GM18505 (cell line): ENCODE data around the gene MYO6.

Experiments
- ATAC-seq: cut with Tn5 transposase; IDR thresholded peaks from one replicate; pipeline ENCODE4 v1.9.1; 2021; ENCODE audit not compliant: unreplicated experiment
- POLR2A ChIP-seq: IDR thresholded peaks from 4 replicates; pipeline ENCODE4 v1.6.1; 2011; ENCODE audit warnings: borderline replicate concordance; ENCODE audit not compliant: insufficient read depth, insufficient read length; ENCODE audit errors: extremely low read depth

Gene MYO6

DNA sequence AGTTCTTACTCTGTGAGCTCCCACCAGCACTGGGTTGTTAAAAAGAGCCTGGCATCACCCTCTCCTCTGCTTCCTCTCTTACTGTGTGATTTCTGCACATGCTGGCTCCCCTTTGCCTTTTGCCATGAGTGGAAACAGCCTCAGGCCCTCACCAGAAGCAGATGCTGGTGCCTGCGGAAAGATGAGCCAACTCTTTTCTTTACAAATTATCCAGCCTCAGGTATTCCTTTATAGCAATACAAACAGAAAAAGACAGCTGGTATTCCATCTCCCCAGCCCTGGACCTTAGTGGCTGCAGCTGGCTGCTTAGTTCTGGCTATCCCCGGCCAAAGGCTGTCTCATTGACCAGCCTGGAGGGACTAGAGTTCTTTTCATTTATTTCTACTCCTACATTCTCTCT, 194.3 kb downstream of the MYO6 start:
- TF ChIP-seq POLR2A, result no peak
- no peak for ATAC-seq

DNA sequence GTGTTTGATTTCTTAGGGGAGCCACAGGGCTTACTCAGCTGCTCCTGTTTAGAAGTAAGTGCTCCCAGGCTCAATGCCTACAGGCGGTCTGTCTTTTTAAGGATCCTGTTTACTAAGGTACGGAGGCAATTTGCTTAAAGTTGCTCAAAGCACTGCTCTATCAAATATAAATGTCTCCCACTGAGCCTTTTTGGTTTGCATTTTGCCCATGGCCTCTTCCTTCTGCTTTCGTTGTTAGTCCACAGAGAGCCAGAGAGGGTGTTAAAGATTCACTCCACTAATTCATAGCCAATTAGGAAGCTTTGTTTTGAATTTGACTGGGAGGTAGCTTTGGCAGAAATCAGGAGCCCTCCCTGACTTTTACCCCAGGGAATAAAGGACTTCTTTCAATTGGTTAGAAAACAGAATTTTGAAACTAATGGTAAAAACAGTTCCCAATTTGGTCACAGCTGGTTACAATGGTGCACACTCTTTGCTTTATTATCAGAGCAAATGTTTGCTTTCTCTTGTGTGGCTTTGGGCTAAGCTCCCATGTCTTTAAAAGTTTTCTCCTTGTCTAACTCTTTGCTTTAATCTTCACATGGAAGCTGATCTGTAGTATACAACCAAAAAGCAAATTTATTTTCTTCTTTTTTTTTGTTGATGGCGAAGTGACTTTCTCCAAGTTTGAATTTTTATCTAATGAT, 197.2 kb downstream of the MYO6 start:
- ATAC-seq, result no peak
- TF ChIP-seq POLR2A, result no peak

DNA sequence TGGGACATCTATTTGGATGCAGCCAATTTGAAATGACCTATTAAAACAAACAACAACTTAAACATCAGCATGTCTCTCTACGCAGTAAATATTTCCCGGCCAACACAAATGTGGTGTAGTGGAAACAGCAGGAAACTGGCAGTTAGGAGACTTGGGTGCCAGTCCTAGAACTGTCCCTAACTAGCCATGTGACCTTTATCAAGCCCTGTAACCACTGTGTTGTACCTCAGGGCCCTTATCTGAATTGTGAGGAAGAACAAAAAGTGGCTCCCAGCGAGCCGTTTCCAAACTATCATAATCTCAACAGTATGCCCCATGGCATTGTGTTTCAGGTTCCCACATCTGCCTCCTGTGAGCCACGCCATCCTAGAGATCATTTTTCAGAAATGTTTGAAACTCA, 198.9 kb downstream of the MYO6 start:
- no peak for TF ChIP-seq POLR2A
- ATAC-seq, result no peak

DNA sequence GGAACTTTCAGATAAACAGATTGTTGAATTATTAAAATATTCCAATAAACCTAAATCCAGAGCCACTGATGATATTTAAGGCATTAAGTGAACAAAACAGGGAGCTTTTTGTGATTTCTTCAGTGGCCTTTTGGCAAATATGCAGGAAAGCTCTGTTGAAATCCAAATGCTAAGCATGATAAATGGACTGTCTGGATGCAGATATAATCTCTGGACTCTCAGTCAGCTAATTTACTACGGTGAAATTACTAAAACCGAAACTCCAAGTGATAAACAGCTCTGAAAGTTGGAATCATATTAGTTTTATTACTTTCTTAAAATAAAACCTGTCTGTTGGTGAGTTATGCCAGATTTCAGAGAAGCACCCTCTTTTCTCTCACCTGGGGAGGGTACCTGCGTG, 203.1 kb downstream of the MYO6 start:
- ATAC-seq, result no peak
- TF ChIP-seq POLR2A, result no peak

DNA sequence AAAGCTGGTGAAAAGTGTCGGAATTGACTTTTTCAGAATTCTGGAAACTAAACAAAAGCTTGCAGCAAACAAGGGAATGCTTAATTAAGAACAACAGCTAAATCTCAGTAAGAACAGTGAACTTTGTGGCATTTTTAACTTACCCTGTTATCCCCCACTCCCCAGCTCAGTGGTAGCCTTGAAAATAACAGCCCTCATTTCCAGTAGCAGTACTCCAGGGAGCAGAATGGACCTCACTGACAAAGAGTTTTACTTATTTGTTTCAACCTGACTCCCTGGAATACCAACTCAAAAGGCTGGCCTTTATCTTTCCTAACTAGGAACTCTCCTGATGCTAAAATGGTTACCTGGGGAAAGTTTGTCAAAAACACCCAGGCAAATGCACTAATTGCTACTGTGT, 214.5 kb downstream of the MYO6 start:
- no peak for ATAC-seq
- TF ChIP-seq POLR2A, result no peak

DNA sequence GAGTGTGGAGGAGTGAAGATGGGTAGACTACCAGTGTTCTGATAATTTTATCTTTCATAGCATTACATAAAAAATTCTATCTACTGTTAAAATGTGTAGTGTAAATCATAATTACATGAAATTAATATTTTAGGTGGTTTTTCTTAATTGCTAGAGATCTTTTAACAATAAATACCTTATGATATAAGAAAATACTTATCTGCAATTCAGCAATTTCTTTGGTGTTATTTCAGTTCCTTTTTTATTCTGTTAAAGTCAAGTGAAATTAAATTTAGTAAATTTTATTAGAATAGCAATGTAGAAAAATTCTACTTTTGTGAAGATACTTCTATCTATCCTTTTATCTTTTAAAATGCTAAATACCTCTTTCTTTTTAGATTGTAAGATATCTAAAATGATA, 219.1 kb downstream of the MYO6 start:
- TF ChIP-seq POLR2A, result no peak
- ATAC-seq, result no peak
